HEK293 (cell line): Measurements from ENCODE around the gene EIF3L.

Source experiments
- BCL6B ChIP-seq: fragments of 450-650 bp; formaldehyde crosslinking; IDR thresholded peaks from 2 replicates; pipeline ENCODE4 v1.5.1; 2017; ENCODE audit warnings: missing biosample characterization, missing genetic modification characterization
- OSR2 ChIP-seq: fragments of 450-650 bp; formaldehyde crosslinking; IDR thresholded peaks from 2 replicates; pipeline ENCODE4 v1.5.1; 2016; ENCODE audit warnings: missing biosample characterization, missing genetic modification characterization
- PRDM2 ChIP-seq: fragments of 450-650 bp; formaldehyde crosslinking; IDR thresholded peaks from 2 replicates; pipeline ENCODE4 v1.5.1; 2016; ENCODE audit warnings: missing biosample characterization, missing genetic modification characterization, borderline replicate concordance
- SP3 ChIP-seq: fragments of 450-650 bp; formaldehyde crosslinking; IDR thresholded peaks from 2 replicates; pipeline ENCODE4 v1.5.1; 2016; ENCODE audit warnings: missing biosample characterization, missing genetic modification characterization
- TRIM28 ChIP-seq: IDR thresholded peaks from 2 replicates; pipeline ENCODE4 v1.6.1; 2011; ENCODE audit warnings: low read length, control low read depth, borderline replicate concordance
- ZNF112 ChIP-seq: fragments of 450-650 bp; formaldehyde crosslinking; IDR thresholded peaks from 2 replicates; pipeline ENCODE4 v1.5.0; 2017; ENCODE audit warnings: missing biosample characterization, missing genetic modification characterization
- ZNF174 ChIP-seq: fragments of 450-650 bp; formaldehyde crosslinking; IDR thresholded peaks from 2 replicates; pipeline ENCODE4 v1.5.0; 2017; ENCODE audit warnings: missing biosample characterization, mild to moderate bottlenecking, missing genetic modification characterization
- ZNF184 ChIP-seq: fragments of 450-650 bp; IDR thresholded peaks from 2 replicates; pipeline ENCODE4 v1.5.1; 2018; ENCODE audit warnings: missing biosample characterization, mild to moderate bottlenecking, missing genetic modification characterization
- ZNF2 ChIP-seq: fragments of 450-650 bp; formaldehyde crosslinking; IDR thresholded peaks from 2 replicates; pipeline ENCODE4 v1.5.1; 2016; ENCODE audit warnings: missing biosample characterization, missing genetic modification characterization
- ZNF311 ChIP-seq: fragments of 450-650 bp; formaldehyde crosslinking; IDR thresholded peaks from 2 replicates; pipeline ENCODE4 v1.5.1; 2017; ENCODE audit warnings: missing biosample characterization, missing genetic modification characterization, borderline replicate concordance
- ZNF350 ChIP-seq: fragments of 450-650 bp; formaldehyde crosslinking; IDR thresholded peaks from 2 replicates; pipeline ENCODE4 v1.5.0; 2017; ENCODE audit warnings: missing biosample characterization, mild to moderate bottlenecking, missing genetic modification characterization
- ZNF394 ChIP-seq: fragments of 450-650 bp; formaldehyde crosslinking; IDR thresholded peaks from 2 replicates; pipeline ENCODE4 v1.5.1; 2016; ENCODE audit warnings: missing biosample characterization, missing genetic modification characterization, mild to moderate bottlenecking, moderate library complexity, borderline replicate concordance
- ZNF423 ChIP-seq: fragments of 450-650 bp; formaldehyde crosslinking; IDR thresholded peaks from 2 replicates; pipeline ENCODE4 v1.5.1; 2016; ENCODE audit warnings: missing biosample characterization, missing genetic modification characterization
- ZNF433 ChIP-seq: fragments of 450-650 bp; formaldehyde crosslinking; IDR thresholded peaks from 2 replicates; pipeline ENCODE4 v1.5.1; 2016; ENCODE audit warnings: missing biosample characterization, missing genetic modification characterization, low read depth
- ZNF670 ChIP-seq: fragments of 450-650 bp; formaldehyde crosslinking; IDR thresholded peaks from 2 replicates; pipeline ENCODE4 v1.5.1; 2016; ENCODE audit warnings: missing biosample characterization, missing genetic modification characterization, low read depth
- ZNF843 ChIP-seq: fragments of 450-650 bp; formaldehyde crosslinking; IDR thresholded peaks from 2 replicates; pipeline ENCODE4 v1.5.1; 2016; ENCODE audit warnings: missing biosample characterization, missing genetic modification characterization
- TF ChIP-seq, protein P1 (sequence below): fragments of 450-650 bp; formaldehyde crosslinking; IDR thresholded peaks from 2 replicates; pipeline ENCODE4 v1.5.1; 2016; ENCODE audit warnings: missing biosample characterization, missing genetic modification characterization
- TF ChIP-seq, protein P2 (sequence below): fragments of 450-650 bp; formaldehyde crosslinking; IDR thresholded peaks from 2 replicates; pipeline ENCODE4 v1.5.1; 2016; ENCODE audit warnings: missing biosample characterization, missing genetic modification characterization
- TF ChIP-seq, protein P3 (sequence below): fragments of 450-650 bp; formaldehyde crosslinking; conservative IDR thresholded peaks from 2 replicates; pipeline ENCODE4 v1.5.1; 2016; ENCODE audit warnings: low read depth, missing biosample characterization, missing genetic modification characterization
- TF ChIP-seq, protein P4 (sequence below): fragments of 450-650 bp; formaldehyde crosslinking; IDR thresholded peaks from 2 replicates; pipeline ENCODE4 v1.5.1; 2016; ENCODE audit warnings: missing biosample characterization, missing genetic modification characterization

EIF3L gene

GRCh38 chr22:37905534-37906363 lies 56.5 kb downstream of the EIF3L start, which contains the start of gene MICALL1 (continued):
- TF ChIP-seq ZNF394 (tag by site-specific recombination) (no peak), ZNF112 (no peak), ZNF670 (tag by site-specific recombination) (no peak), ZNF350 (tag by site-specific recombination) (no peak), PRDM2 (tag by site-specific recombination) (0 out of 2 replicates have a peak, but pooled peaks have one; percentile 68), OSR2 (tag by site-specific recombination) (peak; percentile 42; the same call in 1 of the 2 replicates), BCL6B (tag by site-specific recombination) (no peak), ZNF2 (peak; percentile 52; the same call in 1 of the 2 replicates), ZNF184 (tag by site-specific recombination) (no peak), ZNF311 (no peak), ZNF433 (tag by site-specific recombination) (no peak), ZNF423 (tag by site-specific recombination) (no peak), TRIM28 (no peak), ZNF174 (tag by site-specific recombination) (no peak), SP3 (tag by site-specific recombination) (peak; percentile 71), ZNF843 (tag by site-specific recombination) (no peak)
- TF ChIP-seq, protein P1, sequence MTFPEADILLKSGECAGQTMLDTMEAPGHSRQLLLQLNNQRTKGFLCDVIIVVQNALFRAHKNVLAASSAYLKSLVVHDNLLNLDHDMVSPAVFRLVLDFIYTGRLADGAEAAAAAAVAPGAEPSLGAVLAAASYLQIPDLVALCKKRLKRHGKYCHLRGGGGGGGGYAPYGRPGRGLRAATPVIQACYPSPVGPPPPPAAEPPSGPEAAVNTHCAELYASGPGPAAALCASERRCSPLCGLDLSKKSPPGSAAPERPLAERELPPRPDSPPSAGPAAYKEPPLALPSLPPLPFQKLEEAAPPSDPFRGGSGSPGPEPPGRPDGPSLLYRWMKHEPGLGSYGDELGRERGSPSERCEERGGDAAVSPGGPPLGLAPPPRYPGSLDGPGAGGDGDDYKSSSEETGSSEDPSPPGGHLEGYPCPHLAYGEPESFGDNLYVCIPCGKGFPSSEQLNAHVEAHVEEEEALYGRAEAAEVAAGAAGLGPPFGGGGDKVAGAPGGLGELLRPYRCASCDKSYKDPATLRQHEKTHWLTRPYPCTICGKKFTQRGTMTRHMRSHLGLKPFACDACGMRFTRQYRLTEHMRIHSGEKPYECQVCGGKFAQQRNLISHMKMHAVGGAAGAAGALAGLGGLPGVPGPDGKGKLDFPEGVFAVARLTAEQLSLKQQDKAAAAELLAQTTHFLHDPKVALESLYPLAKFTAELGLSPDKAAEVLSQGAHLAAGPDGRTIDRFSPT (tag by site-specific recombination) = no peak
- TF ChIP-seq, protein P2, sequence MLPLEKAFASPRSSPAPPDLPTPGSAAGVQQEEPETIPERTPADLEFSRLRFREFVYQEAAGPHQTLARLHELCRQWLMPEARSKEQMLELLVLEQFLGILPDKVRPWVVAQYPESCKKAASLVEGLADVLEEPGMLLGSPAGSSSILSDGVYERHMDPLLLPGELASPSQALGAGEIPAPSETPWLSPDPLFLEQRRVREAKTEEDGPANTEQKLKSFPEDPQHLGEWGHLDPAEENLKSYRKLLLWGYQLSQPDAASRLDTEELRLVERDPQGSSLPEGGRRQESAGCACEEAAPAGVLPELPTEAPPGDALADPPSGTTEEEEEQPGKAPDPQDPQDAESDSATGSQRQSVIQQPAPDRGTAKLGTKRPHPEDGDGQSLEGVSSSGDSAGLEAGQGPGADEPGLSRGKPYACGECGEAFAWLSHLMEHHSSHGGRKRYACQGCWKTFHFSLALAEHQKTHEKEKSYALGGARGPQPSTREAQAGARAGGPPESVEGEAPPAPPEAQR = no peak
- TF ChIP-seq, protein P3, sequence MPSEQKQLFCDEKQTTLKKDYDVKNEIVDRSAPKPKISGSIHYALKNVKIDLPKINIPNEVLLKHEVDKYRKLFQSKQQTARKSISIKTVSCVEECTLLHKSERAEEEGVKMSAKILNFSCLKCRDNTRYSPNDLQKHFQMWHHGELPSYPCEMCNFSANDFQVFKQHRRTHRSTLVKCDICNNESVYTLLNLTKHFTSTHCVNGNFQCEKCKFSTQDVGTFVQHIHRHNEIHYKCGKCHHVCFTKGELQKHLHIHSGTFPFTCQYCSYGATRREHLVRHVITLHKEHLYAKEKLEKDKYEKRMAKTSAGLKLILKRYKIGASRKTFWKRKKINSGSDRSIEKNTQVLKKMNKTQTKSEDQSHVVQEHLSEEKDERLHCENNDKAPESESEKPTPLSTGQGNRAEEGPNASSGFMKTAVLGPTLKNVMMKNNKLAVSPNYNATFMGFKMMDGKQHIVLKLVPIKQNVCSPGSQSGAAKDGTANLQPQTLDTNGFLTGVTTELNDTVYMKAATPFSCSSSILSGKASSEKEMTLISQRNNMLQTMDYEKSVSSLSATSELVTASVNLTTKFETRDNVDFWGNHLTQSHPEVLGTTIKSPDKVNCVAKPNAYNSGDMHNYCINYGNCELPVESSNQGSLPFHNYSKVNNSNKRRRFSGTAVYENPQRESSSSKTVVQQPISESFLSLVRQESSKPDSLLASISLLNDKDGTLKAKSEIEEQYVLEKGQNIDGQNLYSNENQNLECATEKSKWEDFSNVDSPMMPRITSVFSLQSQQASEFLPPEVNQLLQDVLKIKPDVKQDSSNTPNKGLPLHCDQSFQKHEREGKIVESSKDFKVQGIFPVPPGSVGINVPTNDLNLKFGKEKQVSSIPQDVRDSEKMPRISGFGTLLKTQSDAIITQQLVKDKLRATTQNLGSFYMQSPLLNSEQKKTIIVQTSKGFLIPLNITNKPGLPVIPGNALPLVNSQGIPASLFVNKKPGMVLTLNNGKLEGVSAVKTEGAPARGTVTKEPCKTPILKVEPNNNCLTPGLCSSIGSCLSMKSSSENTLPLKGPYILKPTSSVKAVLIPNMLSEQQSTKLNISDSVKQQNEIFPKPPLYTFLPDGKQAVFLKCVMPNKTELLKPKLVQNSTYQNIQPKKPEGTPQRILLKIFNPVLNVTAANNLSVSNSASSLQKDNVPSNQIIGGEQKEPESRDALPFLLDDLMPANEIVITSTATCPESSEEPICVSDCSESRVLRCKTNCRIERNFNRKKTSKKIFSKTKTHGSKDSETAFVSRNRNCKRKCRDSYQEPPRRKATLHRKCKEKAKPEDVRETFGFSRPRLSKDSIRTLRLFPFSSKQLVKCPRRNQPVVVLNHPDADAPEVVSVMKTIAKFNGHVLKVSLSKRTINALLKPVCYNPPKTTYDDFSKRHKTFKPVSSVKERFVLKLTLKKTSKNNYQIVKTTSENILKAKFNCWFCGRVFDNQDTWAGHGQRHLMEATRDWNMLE (tag by site-specific recombination) = no peak
- TF ChIP-seq, protein P4, sequence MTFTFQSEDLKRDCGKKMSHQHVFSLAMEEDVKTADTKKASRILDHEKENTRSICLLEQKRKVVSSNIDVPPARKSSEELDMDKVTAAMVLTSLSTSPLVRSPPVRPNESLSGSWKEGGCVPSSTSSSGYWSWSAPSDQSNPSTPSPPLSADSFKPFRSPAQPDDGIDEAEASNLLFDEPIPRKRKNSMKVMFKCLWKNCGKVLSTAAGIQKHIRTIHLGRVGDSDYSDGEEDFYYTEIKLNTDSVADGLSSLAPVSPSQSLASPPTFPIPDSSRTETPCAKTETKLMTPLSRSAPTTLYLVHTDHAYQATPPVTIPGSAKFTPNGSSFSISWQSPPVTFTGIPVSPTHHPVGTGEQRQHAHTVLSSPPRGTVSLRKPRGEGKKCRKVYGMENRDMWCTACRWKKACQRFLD (tag by site-specific recombination) = peak; percentile 7; the same call in 1 of the 2 replicates
